ENCODE measurements around the gene HOXB9.

- no peak for TF ChIP-seq CTCF (IDR thresholded peaks at IDR 0.05; ENCODE audit: poor library complexity)
- TF ChIP-seq EZH2phosphoT487 (IDR thresholded peaks at IDR 0.05; ENCODE audit: low read depth, severe bottlenecking, unreplicated experiment) = no peak
- peak; percentile 26 for TF ChIP-seq EZH2 (IDR thresholded peaks at IDR 0.05; ENCODE audit: borderline replicate concordance)
Measured at GRCh38 chr17:48627118-48627597, 1.0 kb upstream of the HOXB9 start.

Data from hepatocyte (in vitro differentiated cells).